Spinal cord (tissue), 10 donors: ENCODE data around the gene LRRC56. TPM values are rescaled to one million over a fixed set of nuclear protein-coding genes. Genes with fewer than 3 reads are reported as not detected.
A peak's percentile ranks its signal among the peaks of the same experiment; 100 is the strongest.

Experiments
- DNase-seq, 6 donors: peaks; one replicate each; pipeline versions ENCODE4 v3.0.0 to v3.0.0-alpha.2; 2013 to 2015; ENCODE audit warnings: low spot score in 6 of 6, low read depth in 4 of 6
- H3K27ac ChIP-seq: one replicate; pipeline ENCODE4 v1.5.1; 2013; ENCODE audit warnings: low read depth, low read length, control low read depth
- H3K27me3 ChIP-seq: one replicate; pipeline ENCODE4 v1.6.1; 2013; ENCODE audit warnings: low read length; ENCODE audit not compliant: control insufficient read depth, insufficient read depth
- H3K36me3 ChIP-seq: one replicate; pipeline ENCODE4 v1.6.1; 2013; ENCODE audit warnings: low read length; ENCODE audit not compliant: control insufficient read depth, insufficient read depth
- H3K4me1 ChIP-seq: one replicate; pipeline ENCODE4 v1.6.1; 2013; ENCODE audit warnings: low read length; ENCODE audit not compliant: control insufficient read depth, insufficient read depth
- H3K4me3 ChIP-seq: one replicate; pipeline ENCODE4 v1.5.1; 2013; ENCODE audit warnings: low read depth, low read length, control low read depth
- H3K9me3 ChIP-seq: one replicate; pipeline ENCODE4 v1.6.1; 2013; ENCODE audit warnings: low read length; ENCODE audit not compliant: control insufficient read depth, insufficient read depth
- WGBS: methylation state at CpG from one replicate; pipeline ENCODE4 v1.1.5; 2013; ENCODE audit warnings: missing lambda C conversion rate; ENCODE audit not compliant: insufficient coverage; 5-methylcytosine and 5-hydroxymethylcytosine counted together
- long read RNA-seq, 4 donors: transcript quantifications; one replicate each; lab custom pipeline, GENCODE V29; 2026
- polyA plus RNA-seq, 2 donors: library from polyadenylated mRNA; unstranded; fragments of 120-200 nt; gene quantifications; one replicate each; pipeline ENCODE4 v1.2.1, GENCODE V29; 2013; ENCODE audit not compliant: insufficient read length in 2 of 2
- total RNA-seq, 2 donors: library from RNA; depleted of rRNA in 1 of 2; stranded (reverse); fragments of 120-200 nt in 1 of 2; fragments of >200 nt in 1 of 2; gene quantifications; one replicate each; pipeline versions ENCODE4 v1.2.3 to v1.2.4, GENCODE V29; 2013 to 2014
- donor health status: healthy.

The LRRC56 gene
- 1 to 10 TPM; 1.8 to 2.9 TPM for total RNA-seq
- 1 to 10 TPM; 6.4 to 8.0 TPM for polyA plus RNA-seq
- long read RNA-seq, donor 1: 0 reads
- long read RNA-seq, donor 2: 0 reads
- long read RNA-seq, donor 3: 0 reads
- long read RNA-seq, donor 4: 0 reads

GRCh38 chr11:536841-537621 lies at the start of gene LRRC56:
LRRC56 (plus strand) TSS chr11:537527; CDS start chr11:540685, 3,158 bp downstream.
- Histone ChIP-seq H3K9me3 (no peaks in the 10 kb centered on the region), H3K36me3 (peaks cover 51% of the 10 kb centered on the region), H3K4me1 (peaks cover 48% of the 10 kb centered on the region), H3K27me3 (peaks cover 22% of the 10 kb centered on the region), H3K4me3 (peak within 1 kb of the TSS; percentile 52), H3K27ac (no peak within 1 kb of the TSS)
- peak; percentile 19 to 93 (median 61) for DNase-seq
- WGBS: 1% methylated on average over 93 of the region's 93 CpGs

- H3K4me1 ChIP-seq: no peaks in the 10 kb centered on the region
- no peak overlapping the region for H3K4me3 ChIP-seq
- no peaks in the 10 kb centered on the region for H3K27me3 ChIP-seq
- H3K36me3 ChIP-seq: peaks cover 69% of the 10 kb centered on the region
- 96% methylated on average over 22 of the region's 22 CpGs for WGBS
- H3K9me3 ChIP-seq: no peaks in the 10 kb centered on the region
- no peak for DNase-seq
- H3K27ac ChIP-seq: no peak overlapping the region
Observed at GRCh38 chr11:487571-488021, 49.7 kb upstream of the LRRC56 start.

DNA sequence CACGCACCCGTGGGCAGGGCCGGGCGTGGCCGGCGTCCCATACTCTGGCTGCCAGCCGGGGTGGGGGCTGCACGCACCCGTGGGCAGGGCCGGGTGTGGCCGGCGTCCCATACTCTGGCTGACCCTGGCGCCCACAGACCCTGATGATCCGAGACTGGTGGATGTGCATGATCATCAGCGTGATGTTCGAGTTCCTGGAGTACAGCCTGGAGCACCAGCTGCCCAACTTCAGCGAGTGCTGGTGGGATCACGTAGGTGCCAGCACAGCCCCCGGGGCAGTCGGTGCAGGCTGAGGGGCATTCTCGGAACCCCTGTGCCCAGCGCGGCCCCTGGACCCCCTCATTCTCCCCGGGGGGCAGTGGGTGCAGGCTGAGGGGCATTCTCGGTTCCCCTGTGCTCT lies 49.3 kb upstream of the LRRC56 start:
- H3K4me1 ChIP-seq: no peaks in the 10 kb centered on the region
- WGBS: 95% methylated on average over 25 of the region's 25 CpGs
- H3K36me3 ChIP-seq: peaks cover 74% of the 10 kb centered on the region
- no peak for DNase-seq
- H3K9me3 ChIP-seq: no peaks in the 10 kb centered on the region
- H3K27ac ChIP-seq: no peak overlapping the region
- no peak overlapping the region for H3K4me3 ChIP-seq
- no peaks in the 10 kb centered on the region for H3K27me3 ChIP-seq

DNA sequence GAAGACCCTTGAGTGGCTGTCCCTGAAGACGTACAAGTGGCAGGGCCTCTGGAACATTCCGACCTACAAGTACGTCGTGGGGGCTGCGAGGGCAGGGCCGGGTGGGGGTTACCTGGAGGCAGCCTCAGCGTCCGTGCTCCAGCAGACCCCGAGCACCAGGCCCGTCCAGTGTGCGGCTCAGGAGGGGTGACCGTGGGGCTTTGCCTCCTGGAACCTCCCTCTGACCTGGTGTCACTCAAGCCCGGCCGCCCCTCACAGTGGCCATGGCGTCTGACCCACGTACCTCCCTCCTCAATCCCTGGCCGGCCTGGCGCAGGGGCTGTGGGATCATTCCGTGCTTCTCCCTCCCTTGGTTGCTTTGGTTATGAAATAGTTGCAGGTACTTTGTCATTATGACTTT lies 48.7 kb upstream of the LRRC56 start:
- peaks cover 79% of the 10 kb centered on the region for H3K36me3 ChIP-seq
- 96% methylated on average over 13 of the region's 19 CpGs for WGBS

DNA sequence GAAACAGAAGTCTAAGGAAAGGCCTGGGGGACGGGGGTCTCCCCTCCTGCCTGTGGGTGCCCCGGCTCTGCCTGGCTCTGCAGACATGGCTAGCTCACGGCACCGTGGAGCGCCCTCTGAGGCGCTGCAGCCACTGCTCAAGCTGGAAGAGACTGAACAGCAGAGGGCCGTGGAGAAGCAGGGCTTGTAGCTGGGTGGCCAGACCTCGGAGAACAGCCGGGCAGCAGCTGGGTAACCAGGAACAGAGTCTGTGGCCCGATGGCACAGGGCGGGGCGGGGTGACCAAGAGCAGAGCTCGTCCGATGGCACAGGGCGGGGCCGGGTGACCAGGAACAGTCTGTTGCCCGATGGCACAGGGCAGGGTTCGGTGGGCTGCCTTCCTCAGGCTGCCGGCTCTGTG lies 48.3 kb upstream of the LRRC56 start:
- Histone ChIP-seq H3K27me3 (no peaks in the 10 kb centered on the region), H3K27ac (no peak overlapping the region), H3K4me1 (no peaks in the 10 kb centered on the region), H3K9me3 (no peaks in the 10 kb centered on the region), H3K36me3 (peaks cover 83% of the 10 kb centered on the region), H3K4me3 (no peak overlapping the region)
- no peak for DNase-seq
- WGBS: 94% methylated on average over 19 of the region's 19 CpGs

More for the DNA sequence above, 48.7 kb upstream of the LRRC56 start:
- DNase-seq: no peak
- H3K4me1 ChIP-seq: no peaks in the 10 kb centered on the region
- H3K4me3 ChIP-seq: no peak overlapping the region
- H3K9me3 ChIP-seq: no peaks in the 10 kb centered on the region
- no peak overlapping the region for H3K27ac ChIP-seq
- no peaks in the 10 kb centered on the region for H3K27me3 ChIP-seq

DNA sequence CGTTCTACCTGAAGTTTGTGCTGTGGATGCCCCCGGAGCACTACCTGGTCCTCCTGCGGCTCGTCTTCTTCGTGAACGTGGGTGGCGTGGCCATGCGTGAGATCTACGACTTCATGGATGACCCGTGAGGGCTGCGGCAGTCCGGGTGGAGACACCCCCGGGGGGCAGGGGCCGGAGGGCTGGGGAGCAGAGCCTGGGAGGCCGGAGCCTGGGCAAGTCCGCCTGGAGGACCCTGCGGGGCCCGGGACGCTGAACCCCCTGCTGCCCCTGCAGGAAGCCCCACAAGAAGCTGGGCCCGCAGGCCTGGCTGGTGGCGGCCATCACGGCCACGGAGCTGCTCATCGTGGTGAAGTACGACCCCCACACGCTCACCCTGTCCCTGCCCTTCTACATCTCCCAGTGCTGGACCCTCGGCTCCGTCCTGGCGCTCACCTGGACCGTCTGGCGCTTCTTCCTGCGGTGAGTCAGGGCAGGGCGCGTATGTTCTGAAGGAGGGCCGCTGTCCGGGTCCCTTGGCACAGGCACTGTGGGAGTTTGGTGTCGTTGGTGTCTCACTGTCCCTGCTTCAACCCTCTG lies 47.6 kb upstream of the LRRC56 start:
- H3K9me3 ChIP-seq: no peaks in the 10 kb centered on the region
- no peaks in the 10 kb centered on the region for H3K27me3 ChIP-seq
- WGBS: 96% methylated on average over 36 of the region's 37 CpGs
- DNase-seq: no peak
- no peaks in the 10 kb centered on the region for H3K4me1 ChIP-seq
- peaks cover 86% of the 10 kb centered on the region for H3K36me3 ChIP-seq
- no peak overlapping the region for H3K27ac ChIP-seq
- no peak overlapping the region for H3K4me3 ChIP-seq

- no peak overlapping the region for H3K4me3 ChIP-seq
- H3K9me3 ChIP-seq: no peaks in the 10 kb centered on the region
- peaks cover 86% of the 10 kb centered on the region for H3K36me3 ChIP-seq
- no peak overlapping the region for H3K27ac ChIP-seq
- H3K4me1 ChIP-seq: no peaks in the 10 kb centered on the region
- DNase-seq: no peak
- H3K27me3 ChIP-seq: no peaks in the 10 kb centered on the region
- WGBS: 96% methylated on average over 38 of the region's 38 CpGs
Observed at GRCh38 chr11:490186-490929, 47.0 kb upstream of the LRRC56 start.

- H3K27ac ChIP-seq: no peak overlapping the region
- no peaks in the 10 kb centered on the region for H3K4me1 ChIP-seq
- no peak for DNase-seq
- no peaks in the 10 kb centered on the region for H3K9me3 ChIP-seq
- H3K27me3 ChIP-seq: no peaks in the 10 kb centered on the region
- 94% methylated on average over 15 of the region's 15 CpGs for WGBS
- H3K36me3 ChIP-seq: peaks cover 88% of the 10 kb centered on the region
- no peak overlapping the region for H3K4me3 ChIP-seq
Observed at GRCh38 chr11:490930-491260, 46.4 kb upstream of the LRRC56 start.

- no peak overlapping the region for H3K4me3 ChIP-seq
- peaks cover 88% of the 10 kb centered on the region for H3K36me3 ChIP-seq
- H3K27ac ChIP-seq: no peak overlapping the region
- 94% methylated on average over 6 of the region's 7 CpGs for WGBS
- no peaks in the 10 kb centered on the region for H3K27me3 ChIP-seq
- no peak for DNase-seq
- H3K4me1 ChIP-seq: no peaks in the 10 kb centered on the region
- H3K9me3 ChIP-seq: no peaks in the 10 kb centered on the region
Observed at GRCh38 chr11:491358-491757, 46.0 kb upstream of the LRRC56 start.
